SU-DHL-6 (cell line): ENCODE measurements around the gene AKR1C8.

Experiments
- H2AFZ ChIP-seq: fragments of 200-600 bp; sonication (generic); 2 replicates; pipeline ENCODE4 v1.6.1; 2014; ENCODE audit warnings: low read depth, mild to moderate bottlenecking, moderate library complexity, mixed read lengths, antibody characterized with exemption, low read length; ENCODE audit not compliant: severe bottlenecking
- H3F3A ChIP-seq: fragments of 200-600 bp; shearing (Covaris generic); 2 replicates; pipeline ENCODE4 v1.6.0; 2016; ENCODE audit warnings: antibody characterized with exemption, mild to moderate bottlenecking; ENCODE audit not compliant: insufficient read depth
- H3K27ac ChIP-seq: fragments of 200-600 bp; sonication (generic); 2 replicates; pipeline ENCODE4 v1.5.1; 2016; ENCODE audit warnings: low read depth, mild to moderate bottlenecking, low read length, moderate library complexity, mixed read lengths
- H3K27me3 ChIP-seq: fragments of 200-600 bp; sonication (generic), shearing (Covaris generic); 2 replicates; pipeline ENCODE4 v1.6.0; 2014; ENCODE audit warnings: mild to moderate bottlenecking, low read length
- H3K36me3 ChIP-seq: fragments of 200-600 bp; sonication (generic); 2 replicates; pipeline ENCODE4 v1.6.1; 2014; ENCODE audit warnings: mild to moderate bottlenecking, low read length, mixed read lengths
- H3K4me2 ChIP-seq: fragments of 300-600, 200-600 bp; shearing (Covaris generic), sonication (generic); 2 replicates; pipeline ENCODE4 v1.6.0; 2014; ENCODE audit warnings: low read length, low read depth, mild to moderate bottlenecking; ENCODE audit not compliant: poor library complexity, severe bottlenecking
- H3K4me3 ChIP-seq: fragments of 200-600 bp; sonication (generic); 2 replicates; pipeline ENCODE4 v1.5.1; 2014; ENCODE audit warnings: antibody characterized with exemption, low read length, mild to moderate bottlenecking, mixed read lengths; ENCODE audit not compliant: insufficient read depth, poor library complexity, severe bottlenecking
- H3K79me2 ChIP-seq: fragments of 200-600 bp; sonication (generic); 2 replicates; pipeline ENCODE4 v1.6.1; 2014; ENCODE audit warnings: mild to moderate bottlenecking, low read length, moderate library complexity; ENCODE audit not compliant: insufficient read depth
- H3K9ac ChIP-seq: fragments of 200-600 bp; sonication (generic); 2 replicates; pipeline ENCODE4 v1.7.0; 2014; ENCODE audit warnings: mild to moderate bottlenecking, low read length
- H3K9me2 ChIP-seq: fragments of 200-600 bp; sonication (generic); replicated peaks from 2 replicates; pipeline ENCODE4 v1.6.1; 2014; ENCODE audit warnings: low read length; ENCODE audit not compliant: insufficient read depth
- H3K9me3 ChIP-seq: fragments of 200-600 bp; sonication (generic); 2 replicates; pipeline ENCODE4 v1.6.1; 2014; ENCODE audit warnings: low read length, mixed read lengths; ENCODE audit not compliant: insufficient read depth
- H4K20me1 ChIP-seq: fragments of 200-600 bp; sonication (generic); 2 replicates; pipeline ENCODE4 v1.6.1; 2014; ENCODE audit warnings: low read depth, mild to moderate bottlenecking, antibody characterized with exemption, low read length, moderate library complexity, mixed read lengths
- EZH2phosphoT487 ChIP-seq: fragments of 200-600 bp; sonication (generic), shearing (Covaris generic); conservative IDR thresholded peaks from 2 replicates; pipeline ENCODE4 v1.6.1; 2018; ENCODE audit warnings: mild to moderate bottlenecking, antibody characterized with exemption, low read length, moderate library complexity, mixed read lengths
- TF ChIP-seq, protein P1 (sequence below): fragments of 200-600 bp; sonication (generic); IDR thresholded peaks from one replicate; pipeline ENCODE4 v1.5.1; 2017; ENCODE audit warnings: antibody characterized with exemption, mild to moderate bottlenecking, low read length, moderate library complexity; ENCODE audit not compliant: insufficient read depth, poor library complexity, severe bottlenecking

AKR1C8 gene

DNA sequence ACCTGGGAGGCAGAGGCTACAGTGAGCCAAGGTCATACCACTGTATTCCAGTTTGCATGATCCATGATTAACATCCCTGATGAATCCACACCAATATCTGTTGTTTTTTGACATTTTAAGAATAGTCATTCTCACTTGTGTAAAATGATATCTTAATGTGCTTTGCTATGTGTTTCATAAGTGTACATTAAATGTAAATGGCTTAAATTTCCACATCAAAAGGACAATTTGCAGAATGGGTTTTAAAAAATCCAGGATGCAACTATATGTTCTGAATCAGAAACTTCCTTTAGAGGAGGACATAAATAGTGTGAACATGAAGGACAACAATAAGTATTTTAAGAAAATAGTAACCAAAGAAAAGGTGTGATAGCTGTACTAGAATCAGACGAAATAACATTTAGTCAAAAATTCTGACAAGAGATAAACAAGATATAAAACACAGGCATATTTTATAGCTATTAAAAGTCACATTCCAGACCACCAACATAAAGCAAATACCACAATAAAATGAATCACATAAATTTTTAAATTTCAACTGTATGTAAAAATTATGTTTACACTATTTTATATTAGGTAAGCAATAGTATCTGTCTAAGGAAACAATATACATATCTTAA lies 48.4 kb downstream of the AKR1C8 start:
- no peaks in the 10 kb centered on the region for H3K27me3 ChIP-seq
- no peak overlapping the region for H3K4me3 ChIP-seq
- H3K27ac ChIP-seq = no peak overlapping the region
- no peaks in the 10 kb centered on the region for H3K36me3 ChIP-seq
- no peak overlapping the region for H3K4me2 ChIP-seq
- TF ChIP-seq EZH2phosphoT487 = no peak
- TF ChIP-seq, protein P1, sequence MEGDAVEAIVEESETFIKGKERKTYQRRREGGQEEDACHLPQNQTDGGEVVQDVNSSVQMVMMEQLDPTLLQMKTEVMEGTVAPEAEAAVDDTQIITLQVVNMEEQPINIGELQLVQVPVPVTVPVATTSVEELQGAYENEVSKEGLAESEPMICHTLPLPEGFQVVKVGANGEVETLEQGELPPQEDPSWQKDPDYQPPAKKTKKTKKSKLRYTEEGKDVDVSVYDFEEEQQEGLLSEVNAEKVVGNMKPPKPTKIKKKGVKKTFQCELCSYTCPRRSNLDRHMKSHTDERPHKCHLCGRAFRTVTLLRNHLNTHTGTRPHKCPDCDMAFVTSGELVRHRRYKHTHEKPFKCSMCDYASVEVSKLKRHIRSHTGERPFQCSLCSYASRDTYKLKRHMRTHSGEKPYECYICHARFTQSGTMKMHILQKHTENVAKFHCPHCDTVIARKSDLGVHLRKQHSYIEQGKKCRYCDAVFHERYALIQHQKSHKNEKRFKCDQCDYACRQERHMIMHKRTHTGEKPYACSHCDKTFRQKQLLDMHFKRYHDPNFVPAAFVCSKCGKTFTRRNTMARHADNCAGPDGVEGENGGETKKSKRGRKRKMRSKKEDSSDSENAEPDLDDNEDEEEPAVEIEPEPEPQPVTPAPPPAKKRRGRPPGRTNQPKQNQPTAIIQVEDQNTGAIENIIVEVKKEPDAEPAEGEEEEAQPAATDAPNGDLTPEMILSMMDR = no peak
- no peaks in the 10 kb centered on the region for H3F3A ChIP-seq
- no peaks in the 10 kb centered on the region for H3K79me2 ChIP-seq
- no peaks in the 10 kb centered on the region for H3K9me2 ChIP-seq
- no peaks in the 10 kb centered on the region for H4K20me1 ChIP-seq
- H2AFZ ChIP-seq = no peak overlapping the region
- H3K9ac ChIP-seq = no peak overlapping the region
- 0 out of 2 replicates have a peak, but pooled peaks cover 5% of the 10 kb centered on the region for H3K9me3 ChIP-seq

DNA sequence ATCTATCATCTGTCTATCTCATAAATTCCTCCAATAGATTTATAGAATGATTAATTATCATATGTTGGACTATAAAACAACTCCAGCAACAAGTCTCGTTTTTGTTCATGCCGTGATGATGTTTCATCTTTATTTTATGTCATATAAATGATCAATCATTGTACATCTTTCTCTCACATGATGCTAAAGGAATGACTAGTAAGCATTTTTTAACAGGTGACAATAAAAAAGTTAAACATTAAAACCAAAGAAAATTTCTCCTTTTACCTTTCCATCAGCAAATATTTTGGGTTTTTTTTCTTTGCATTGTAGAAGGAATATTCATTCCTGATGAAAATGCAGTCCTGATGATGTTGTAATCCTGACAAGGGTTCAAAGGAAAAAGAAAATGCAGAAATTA lies 49.4 kb downstream of the AKR1C8 start:
- H3K4me3 ChIP-seq = no peak overlapping the region
- H3K27ac ChIP-seq = no peak overlapping the region
- no peak overlapping the region for H3K4me2 ChIP-seq
- H3K36me3 ChIP-seq = no peaks in the 10 kb centered on the region
- H3K27me3 ChIP-seq = no peaks in the 10 kb centered on the region
- H3K79me2 ChIP-seq = no peaks in the 10 kb centered on the region
- H3K9ac ChIP-seq = no peak overlapping the region
- H3K9me2 ChIP-seq = no peaks in the 10 kb centered on the region
- H4K20me1 ChIP-seq = no peaks in the 10 kb centered on the region
- H2AFZ ChIP-seq = no peak overlapping the region
- TF ChIP-seq, protein P1 = no peak
- no peak for TF ChIP-seq EZH2phosphoT487
- no peaks in the 10 kb centered on the region for H3F3A ChIP-seq
- H3K9me3 ChIP-seq = 0 out of 2 replicates have a peak, but pooled peaks cover 5% of the 10 kb centered on the region

DNA sequence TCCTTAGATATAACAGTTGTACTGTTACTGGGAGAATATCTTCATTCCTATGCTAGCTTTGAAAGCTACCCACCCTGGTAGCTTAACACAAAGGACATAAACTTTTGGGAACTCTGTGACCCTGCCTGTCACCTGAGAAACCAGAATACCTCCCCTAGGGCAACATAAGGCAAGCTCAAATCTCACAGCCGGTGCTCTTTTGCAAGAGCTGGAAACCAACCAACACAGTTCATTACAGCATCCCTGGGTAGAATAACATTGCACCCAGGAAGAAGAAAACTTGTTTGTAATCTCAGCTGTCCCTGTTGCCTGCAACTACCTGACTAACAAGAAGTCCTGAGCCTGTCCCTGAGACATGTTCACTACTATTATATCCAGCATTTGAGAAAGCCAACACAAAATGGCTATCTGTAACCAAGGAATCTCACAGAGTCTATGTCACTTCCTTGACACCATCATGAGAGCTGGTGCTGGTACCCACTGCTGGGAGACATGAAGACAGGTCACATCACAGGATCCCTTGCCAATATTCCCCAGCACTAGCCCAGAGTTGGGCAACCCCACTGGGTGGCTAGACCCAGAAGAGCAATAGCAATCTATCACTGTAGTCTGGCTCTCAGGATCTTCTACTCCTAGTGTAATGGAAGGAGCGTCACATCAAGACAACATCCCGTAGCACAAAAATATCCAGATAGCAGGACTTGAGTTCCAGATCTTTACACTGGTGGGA lies 59.5 kb downstream of the AKR1C8 start:
- Histone ChIP-seq H3K36me3 (no peaks in the 10 kb centered on the region), H3K9ac (no peak overlapping the region), H3F3A (no peaks in the 10 kb centered on the region), H3K27ac (no peak overlapping the region), H3K9me3 (no peaks in the 10 kb centered on the region; the same call in 1 of the 2 replicates), H3K79me2 (no peaks in the 10 kb centered on the region), H3K9me2 (no peaks in the 10 kb centered on the region), H4K20me1 (no peaks in the 10 kb centered on the region), H3K4me2 (no peak overlapping the region), H3K4me3 (no peak overlapping the region), H3K27me3 (no peaks in the 10 kb centered on the region), H2AFZ (no peak overlapping the region)
- no peak for TF ChIP-seq EZH2phosphoT487
- TF ChIP-seq, protein P1 = no peak
